Neutrophil (primary cell): ENCODE data around the gene TMEM222.

Source experiments
- H3K27ac ChIP-seq: fragments of 200-600 bp; sonication (generic); 2 replicates; pipeline ENCODE4 v1.5.1; 2016; ENCODE audit warnings: mild to moderate bottlenecking, moderate library complexity
- H3K27me3 ChIP-seq: fragments of 200-600 bp; sonication (generic); 2 replicates; pipeline ENCODE4 v1.6.0; 2016; ENCODE audit warnings: mild to moderate bottlenecking
- H3K36me3 ChIP-seq: fragments of 200-600 bp; sonication (generic); 2 replicates; pipeline ENCODE4 v1.5.1; 2017
- H3K4me1 ChIP-seq, 2 experiments: fragments of 200-600 bp in 1 of 2; sonication (generic) in 1 of 2; 1 replicate in 1 of 2; 2 replicates in 1 of 2; pipeline versions ENCODE4 v1.5.1 to v1.6.1; 2013 to 2016; ENCODE audit warnings: low read depth in 1 of 2, low read length in 1 of 2, mild to moderate bottlenecking in 1 of 2, moderate library complexity in 1 of 2; ENCODE audit not compliant: control insufficient read depth in 1 of 2, insufficient read depth in 1 of 2
- H3K4me3 ChIP-seq, 2 experiments: fragments of 200-600 bp in 1 of 2; sonication (generic) in 1 of 2; 1 replicate in 1 of 2; 2 replicates in 1 of 2; pipeline ENCODE4 v1.5.1; 2013 to 2016; ENCODE audit warnings: low read depth in 1 of 2, low read length in 1 of 2, mild to moderate bottlenecking in 1 of 2, moderate library complexity in 1 of 2
- H3K9me3 ChIP-seq: fragments of 200-600 bp; sonication (generic); 2 replicates; pipeline ENCODE4 v1.5.1; 2016
- TF ChIP-seq, protein P1 (sequence below): fragments of 200-600 bp; sonication (generic); IDR thresholded peaks from 2 replicates; pipeline ENCODE4 v1.5.1; 2016; ENCODE audit warnings: antibody characterized with exemption

The TMEM222 gene

DNA sequence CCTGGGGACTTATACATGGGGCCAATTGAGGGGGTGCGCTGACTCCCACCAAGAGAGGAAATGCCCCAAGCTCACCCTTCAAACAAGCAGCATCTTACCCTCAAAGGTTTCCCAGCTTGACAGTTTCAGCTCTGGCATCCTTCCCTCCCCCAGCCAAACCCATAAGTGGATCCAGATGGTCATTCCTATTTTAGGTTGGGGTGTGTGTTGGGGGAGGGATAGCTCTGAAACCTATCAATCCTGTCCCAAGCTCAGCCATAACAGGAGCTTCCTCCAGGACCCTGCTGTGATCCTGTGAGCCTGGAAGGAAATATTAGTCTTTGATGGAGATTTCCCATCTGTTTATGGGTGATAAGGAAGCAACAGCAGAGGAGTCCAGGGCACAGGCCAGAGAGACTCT is 3.4 kb upstream of the TMEM222 start:
- no peaks in the 10 kb centered on the region for H3K36me3 ChIP-seq
- H3K4me1 ChIP-seq = peaks cover 15 to 20% of the 10 kb centered on the region in 2 experiments
- no peaks in the 10 kb centered on the region for H3K9me3 ChIP-seq
- H3K4me3 ChIP-seq = no peak overlapping the region
- H3K27me3 ChIP-seq = peaks cover 23% of the 10 kb centered on the region
- H3K27ac ChIP-seq = no peak overlapping the region
- TF ChIP-seq, protein P1, sequence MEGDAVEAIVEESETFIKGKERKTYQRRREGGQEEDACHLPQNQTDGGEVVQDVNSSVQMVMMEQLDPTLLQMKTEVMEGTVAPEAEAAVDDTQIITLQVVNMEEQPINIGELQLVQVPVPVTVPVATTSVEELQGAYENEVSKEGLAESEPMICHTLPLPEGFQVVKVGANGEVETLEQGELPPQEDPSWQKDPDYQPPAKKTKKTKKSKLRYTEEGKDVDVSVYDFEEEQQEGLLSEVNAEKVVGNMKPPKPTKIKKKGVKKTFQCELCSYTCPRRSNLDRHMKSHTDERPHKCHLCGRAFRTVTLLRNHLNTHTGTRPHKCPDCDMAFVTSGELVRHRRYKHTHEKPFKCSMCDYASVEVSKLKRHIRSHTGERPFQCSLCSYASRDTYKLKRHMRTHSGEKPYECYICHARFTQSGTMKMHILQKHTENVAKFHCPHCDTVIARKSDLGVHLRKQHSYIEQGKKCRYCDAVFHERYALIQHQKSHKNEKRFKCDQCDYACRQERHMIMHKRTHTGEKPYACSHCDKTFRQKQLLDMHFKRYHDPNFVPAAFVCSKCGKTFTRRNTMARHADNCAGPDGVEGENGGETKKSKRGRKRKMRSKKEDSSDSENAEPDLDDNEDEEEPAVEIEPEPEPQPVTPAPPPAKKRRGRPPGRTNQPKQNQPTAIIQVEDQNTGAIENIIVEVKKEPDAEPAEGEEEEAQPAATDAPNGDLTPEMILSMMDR = no peak

DNA sequence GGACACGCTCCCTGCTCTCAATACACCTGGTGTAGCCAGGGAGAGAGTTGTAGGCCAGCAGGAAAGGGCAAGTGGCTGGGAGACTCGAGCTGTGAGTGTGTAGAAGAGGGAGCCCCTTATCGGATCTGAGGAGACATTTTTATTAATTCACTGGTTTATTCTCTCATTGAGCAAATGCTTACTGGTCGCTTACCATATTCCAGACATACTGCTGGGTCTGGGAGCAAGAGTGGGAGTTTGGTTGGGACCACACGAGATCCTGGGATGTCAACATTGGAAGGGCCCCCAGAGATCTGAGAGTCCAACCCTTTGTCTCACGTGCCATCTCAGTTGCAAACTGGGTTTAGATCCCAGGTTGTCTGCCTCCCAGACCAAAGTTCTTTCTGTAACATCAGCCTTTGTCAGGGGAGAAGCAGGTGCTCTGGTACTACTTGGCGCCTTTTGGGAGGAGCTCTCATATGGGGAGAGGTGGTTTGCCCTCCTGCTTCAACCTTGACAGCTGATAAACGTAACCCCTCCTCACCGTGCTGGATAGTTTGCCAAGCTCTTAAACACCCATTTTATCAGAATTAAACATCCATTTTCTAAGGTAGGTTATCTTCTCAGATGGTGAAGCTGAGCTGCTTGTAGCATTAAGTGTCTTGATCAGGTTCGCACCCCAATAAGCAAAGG is 742 bp downstream of the TMEM222 start:
- Histone ChIP-seq H3K36me3 (peaks cover 28% of the 10 kb centered on the region), H3K4me3 (peak overlapping the region; percentile 92 to 95), H3K9me3 (no peaks in the 10 kb centered on the region), H3K27ac (peak overlapping the region; percentile 92), H3K4me1 (peaks cover 21 to 29% of the 10 kb centered on the region in 2 experiments), H3K27me3 (peaks cover 11% of the 10 kb centered on the region)
- TF ChIP-seq, protein P1 = no peak

DNA sequence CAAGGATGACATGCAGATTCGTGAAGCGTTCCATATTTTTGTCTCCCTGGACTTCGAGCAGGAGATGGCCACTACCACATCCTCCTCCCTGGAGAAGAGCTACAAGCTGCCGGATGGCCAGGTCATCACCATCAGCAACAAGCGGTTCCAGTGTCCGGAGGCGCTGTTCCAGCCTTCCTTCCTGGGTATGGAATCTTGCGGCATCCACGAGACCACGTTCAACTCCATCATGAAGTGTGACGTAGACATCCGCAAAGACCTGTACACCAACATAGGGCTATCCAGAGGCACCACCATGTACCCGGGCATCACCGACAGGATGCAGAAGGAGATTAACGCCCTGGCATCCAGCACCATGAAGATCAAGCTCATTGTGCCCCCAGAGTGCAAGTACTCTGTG is 3.3 kb downstream of the TMEM222 start:
- no peaks in the 10 kb centered on the region for H3K9me3 ChIP-seq
- TF ChIP-seq, protein P1 = no peak
- no peak overlapping the region for H3K4me3 ChIP-seq
- H3K4me1 ChIP-seq = peaks cover 21 to 29% of the 10 kb centered on the region in 2 experiments
- H3K27ac ChIP-seq = no peak overlapping the region
- peaks cover 36% of the 10 kb centered on the region for H3K36me3 ChIP-seq
- H3K27me3 ChIP-seq = no peaks in the 10 kb centered on the region

DNA sequence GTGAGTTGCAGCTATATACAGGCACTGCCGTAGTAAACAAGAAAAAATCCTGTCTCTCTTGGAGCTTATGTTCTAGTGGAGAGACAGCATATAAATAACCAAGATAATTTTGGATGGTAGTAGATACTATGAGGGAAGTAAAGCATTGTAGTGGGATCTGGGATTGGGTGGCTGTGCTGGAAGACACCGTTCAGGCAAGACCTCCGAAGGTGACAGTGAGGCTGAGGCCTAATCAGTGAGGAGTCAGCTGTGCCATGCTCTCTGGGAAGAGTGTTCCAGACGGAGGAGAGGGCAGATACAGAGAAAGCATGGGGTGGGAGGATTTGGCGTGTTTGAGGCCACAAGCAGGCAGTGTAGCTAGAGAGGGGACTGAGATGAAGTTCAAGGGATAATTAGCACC is 6.0 kb downstream of the TMEM222 start:
- Histone ChIP-seq H3K27me3 (no peaks in the 10 kb centered on the region), H3K4me1 (peaks cover 16 to 21% of the 10 kb centered on the region in 2 experiments), H3K4me3 (no peak overlapping the region), H3K27ac (no peak overlapping the region), H3K36me3 (peaks cover 60% of the 10 kb centered on the region), H3K9me3 (no peaks in the 10 kb centered on the region)
- TF ChIP-seq, protein P1 = no peak

DNA sequence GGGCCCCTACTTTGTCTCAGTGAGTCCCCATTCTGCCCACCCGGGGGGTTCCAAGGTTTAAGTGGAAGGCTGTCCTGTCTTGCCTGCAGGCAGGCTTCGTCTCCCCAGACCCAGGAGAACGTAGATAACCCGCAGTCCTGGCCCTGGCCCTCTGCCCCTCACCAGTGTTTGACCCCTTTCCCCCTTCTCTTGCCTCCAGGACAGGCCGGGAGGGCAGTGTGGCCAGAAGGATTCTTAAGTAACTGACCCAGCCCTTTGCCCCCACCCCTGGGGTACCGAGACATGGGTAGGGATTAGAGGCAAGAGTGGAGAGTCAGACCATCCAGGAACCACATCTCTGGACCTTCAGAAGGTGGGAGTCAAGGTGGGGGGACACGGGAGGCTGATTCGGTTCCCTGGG is 8.8 kb downstream of the TMEM222 start:
- Histone ChIP-seq H3K36me3 (peaks cover 75% of the 10 kb centered on the region), H3K27ac (no peak overlapping the region), H3K4me3 (no peak overlapping the region), H3K27me3 (no peaks in the 10 kb centered on the region), H3K4me1 (peaks cover 0 to 13% of the 10 kb centered on the region in 2 experiments), H3K9me3 (no peaks in the 10 kb centered on the region)
- TF ChIP-seq, protein P1 = no peak
